Amygdala (tissue), 56 donors: ENCODE results near the gene FAM222B.
"Not testable (repeated sequence)": the region's sequence is repeated elsewhere in the genome, so short reads cannot be mapped to it uniquely, and the experiment has no call there.

Experiments
- DNase-seq, 56 donors: peaks; one replicate each; lab custom pipeline; 2025; lab: John Stamatoyannopoulos, UW

Gene FAM222B

GRCh38 chr17:28747801-28748750, 94.5 kb downstream of the FAM222B start:
- no peak for DNase-seq

GRCh38 chr17:28747051-28747691, 95.4 kb downstream of the FAM222B start:
- peak in 51 of 56 donors; percentile 24 to 81 (median 67) for DNase-seq

GRCh38 chr17:28746611-28747050, 96.0 kb downstream of the FAM222B start:
- DNase-seq: peak in 45 of 56 donors; percentile 25 to 81 (median 62)

GRCh38 chr17:28745786-28746411, 96.7 kb downstream of the FAM222B start:
- DNase-seq: peak in 2 of 56 donors; percentile 49 to 57

- peak in 55 of 56 donors; percentile 26 to 97 (median 85) for DNase-seq
Observed at GRCh38 chr17:28744972-28745785, 97.4 kb downstream of the FAM222B start.

- peak in 26 of 56 donors; percentile 20 to 74 (median 54) for DNase-seq
Observed at GRCh38 chr17:28744104-28744971, 98.3 kb downstream of the FAM222B start.

- peak in 42 of 56 donors; percentile 23 to 84 (median 68) for DNase-seq
Observed at GRCh38 chr17:28743243-28744103, 99.1 kb downstream of the FAM222B start, which contains the start of gene TRAF4. Gene TRAF4 (plus strand): TSS chr17:28744011. CDS start chr17:28744113, 102 bp downstream.

- peak in 7 of 56 donors; percentile 6 to 40 (median 23) for DNase-seq
Observed at GRCh38 chr17:28741358-28742349, 100.9 kb downstream of the FAM222B start.

GRCh38 chr17:28740406-28741357, 101.9 kb downstream of the FAM222B start:
- no peak for DNase-seq

- no peak for DNase-seq
Observed at GRCh38 chr17:28738680-28739384, 103.8 kb downstream of the FAM222B start.

- DNase-seq: no peak
Observed at GRCh38 chr17:28737770-28738679, 104.6 kb downstream of the FAM222B start.

- DNase-seq: no peak
Observed at GRCh38 chr17:28737316-28737715, 105.3 kb downstream of the FAM222B start.

- not testable (repeated sequence) for DNase-seq
Observed at GRCh38 chr17:28735913-28736769, 106.4 kb downstream of the FAM222B start.
